T1000 (cell line): ENCODE results near the gene BRD4.

ENCODE experiments used
- DNase-seq: peaks from one replicate; lab custom pipeline; 2025; ENCODE audit warnings: mixed read lengths; lab: John Stamatoyannopoulos, UW

Gene BRD4

DNA sequence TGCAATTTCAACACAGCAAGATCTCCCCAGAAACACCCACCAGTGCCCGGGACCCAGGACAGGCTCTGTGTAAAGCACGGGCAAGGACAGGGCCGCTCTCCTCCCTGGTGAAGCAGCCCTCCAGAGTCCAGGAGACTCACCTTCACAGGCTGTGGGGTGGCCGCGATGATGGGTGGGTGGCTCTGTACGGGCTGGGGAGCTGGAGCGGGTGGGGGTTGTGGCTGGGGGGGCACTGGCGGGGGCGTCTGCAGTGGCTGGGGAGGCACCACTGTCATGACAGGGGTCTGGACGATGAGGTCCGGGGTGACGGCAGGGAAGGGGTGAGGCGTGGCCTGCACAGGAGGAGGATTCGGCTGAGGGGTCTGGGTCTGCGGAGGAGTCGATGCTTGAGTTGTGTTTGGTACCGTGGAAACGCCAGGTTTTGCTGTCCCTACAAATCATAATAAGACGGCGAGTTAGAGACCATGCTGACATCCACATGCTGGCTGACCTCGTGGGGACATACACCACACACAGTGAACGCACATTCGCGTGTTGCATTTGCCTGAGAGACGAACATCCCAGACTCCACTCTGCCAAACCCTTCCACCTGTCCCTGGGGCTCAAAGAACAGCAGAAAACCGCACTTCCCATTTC lies 67.0 kb downstream of the BRD4 start:
- no peak for DNase-seq

GRCh38 chr19:15264933-15265206 lies 67.5 kb downstream of the BRD4 start:
- no peak for DNase-seq

DNA sequence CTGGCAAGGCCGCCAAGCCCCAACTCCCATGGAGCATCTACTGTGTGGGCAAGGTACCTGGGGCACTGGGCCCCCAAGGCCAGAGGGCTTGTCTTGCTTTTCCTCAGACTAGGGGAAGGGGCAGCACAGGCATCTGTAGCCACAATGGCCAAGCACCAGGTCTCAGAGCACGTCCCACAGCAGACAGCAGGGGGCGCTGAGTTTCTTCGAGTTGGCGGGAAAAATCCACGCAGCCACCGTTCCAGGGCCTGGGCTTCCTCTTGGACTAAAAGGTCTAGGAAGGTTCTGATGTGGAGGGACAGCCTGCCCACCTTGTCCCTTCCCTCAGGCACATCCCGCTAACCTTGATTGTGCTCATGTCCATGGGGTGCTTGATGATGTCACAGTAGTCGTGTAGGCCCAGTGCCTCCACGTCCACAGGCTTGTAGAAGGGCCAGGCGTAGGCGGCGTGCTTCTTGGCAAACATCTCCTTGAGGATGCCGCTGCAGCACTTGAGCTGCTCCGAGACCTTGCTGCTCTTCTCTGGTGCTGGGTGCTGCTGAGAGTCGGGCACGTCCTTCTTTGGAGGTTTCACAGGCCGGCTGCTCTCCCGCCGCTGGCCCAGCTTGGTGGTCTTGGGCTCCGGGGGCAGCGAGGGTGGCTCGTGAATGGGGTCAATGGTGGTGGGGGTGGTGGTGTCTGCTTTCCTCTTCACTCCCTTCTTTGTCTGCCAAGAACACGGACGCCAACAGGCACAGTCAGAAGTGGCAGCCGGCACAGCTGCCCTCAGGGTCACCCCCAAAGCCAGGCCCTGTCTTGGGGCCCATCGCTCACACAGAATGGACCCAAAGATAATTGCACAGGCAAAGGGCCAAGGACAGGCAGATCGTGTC lies 68.0 kb downstream of the BRD4 start:
- DNase-seq = peak; percentile 25

- no peak for DNase-seq
These were observed 68.9 kb downstream of the BRD4 start for GRCh38 chr19:15263361-15263985.

- no peak for DNase-seq
These were observed 70.3 kb downstream of the BRD4 start for GRCh38 chr19:15262011-15262410.

DNA sequence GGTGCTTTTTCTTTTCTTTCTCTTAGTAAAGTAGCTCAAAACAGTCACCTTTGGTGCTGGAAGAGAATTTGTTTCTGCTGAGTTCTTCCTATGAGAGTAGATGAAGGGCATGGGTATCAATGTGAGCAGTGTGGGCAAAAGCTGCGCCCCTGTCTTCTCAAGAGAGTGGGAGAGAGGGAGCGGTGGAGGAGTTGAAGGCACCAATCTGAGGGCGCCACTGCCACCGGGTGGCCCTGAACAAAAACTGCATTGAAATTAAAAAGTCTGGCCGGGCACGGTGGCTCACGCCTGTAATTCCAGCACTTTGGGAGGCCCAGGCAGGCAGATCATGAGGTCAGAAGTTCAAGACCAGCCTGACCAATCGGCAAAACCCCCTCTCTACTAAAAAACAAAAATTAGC lies 71.4 kb downstream of the BRD4 start:
- DNase-seq = no peak

DNA sequence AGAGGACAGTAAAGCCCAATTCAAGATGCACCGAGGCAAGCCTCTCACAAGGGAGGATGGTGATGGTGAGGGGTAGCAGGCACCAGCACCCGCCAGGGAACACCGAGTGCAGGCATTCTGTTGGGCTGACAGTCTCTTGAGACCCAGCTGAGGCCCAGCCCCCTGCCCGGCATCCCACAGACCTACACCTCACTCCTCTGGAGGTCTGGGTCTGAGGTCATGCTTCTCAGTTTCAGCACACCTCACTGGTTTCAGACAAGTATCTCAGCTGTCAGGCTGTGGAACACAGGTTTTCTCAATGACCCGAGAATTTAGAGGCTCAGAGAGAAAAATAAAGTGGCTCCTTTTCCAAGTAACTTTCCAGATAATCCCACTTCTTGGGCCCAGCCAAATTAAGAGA lies 72.4 kb downstream of the BRD4 start:
- DNase-seq = no peak

GRCh38 chr19:15257782-15258181 lies 74.6 kb downstream of the BRD4 start:
- no peak for DNase-seq

DNA sequence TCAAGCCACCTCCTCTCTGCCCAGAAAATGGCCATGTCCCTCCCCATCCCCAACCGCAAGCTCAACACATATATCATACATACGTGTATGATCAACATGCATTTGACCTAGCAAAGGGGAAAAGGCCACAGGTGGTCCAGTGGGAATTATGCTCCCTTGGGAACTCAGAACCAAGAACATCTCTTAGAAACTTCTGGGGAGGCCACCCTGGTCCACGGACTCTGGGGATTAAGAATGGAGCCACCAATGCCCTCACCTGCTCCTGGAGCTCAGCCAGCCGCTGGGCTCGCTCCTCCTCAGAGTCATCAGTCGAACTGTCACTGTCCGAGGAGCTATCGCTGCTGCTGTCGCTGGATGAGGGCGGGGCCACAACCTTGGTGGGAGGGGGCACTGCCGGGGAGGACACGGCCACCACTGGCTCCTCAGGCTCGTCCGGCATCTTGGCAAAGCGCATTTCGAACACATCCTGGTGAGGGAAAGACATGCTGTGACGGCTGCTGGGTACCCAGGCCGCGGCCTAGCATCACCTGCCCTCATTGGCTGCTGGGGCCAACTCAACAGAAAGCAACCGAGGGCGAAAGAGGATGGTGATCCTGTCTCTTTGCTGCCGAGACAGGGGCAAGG lies 75.5 kb downstream of the BRD4 start:
- no peak for DNase-seq

GRCh38 chr19:15255359-15255990 lies 76.9 kb downstream of the BRD4 start:
- DNase-seq = no peak

DNA sequence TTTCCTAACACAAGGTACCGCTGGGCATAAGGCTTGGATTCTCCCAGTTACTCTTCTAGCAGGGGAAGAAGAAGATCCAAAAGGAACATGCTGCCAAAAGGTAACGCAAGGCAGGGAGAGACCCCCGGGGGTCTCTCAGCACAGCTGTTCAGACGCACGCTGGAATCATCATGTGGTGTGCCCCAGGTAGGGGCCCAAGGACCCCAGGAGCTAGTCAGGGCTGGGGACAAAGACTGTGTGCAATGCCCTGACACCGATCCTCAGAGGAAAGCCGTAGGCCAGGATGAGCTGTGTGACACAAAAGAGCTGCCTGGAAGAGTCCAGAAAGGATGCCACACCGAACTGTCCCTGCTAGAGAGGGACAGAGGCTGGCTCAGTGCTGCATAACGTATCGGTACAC lies 77.8 kb downstream of the BRD4 start:
- DNase-seq = no peak

DNA sequence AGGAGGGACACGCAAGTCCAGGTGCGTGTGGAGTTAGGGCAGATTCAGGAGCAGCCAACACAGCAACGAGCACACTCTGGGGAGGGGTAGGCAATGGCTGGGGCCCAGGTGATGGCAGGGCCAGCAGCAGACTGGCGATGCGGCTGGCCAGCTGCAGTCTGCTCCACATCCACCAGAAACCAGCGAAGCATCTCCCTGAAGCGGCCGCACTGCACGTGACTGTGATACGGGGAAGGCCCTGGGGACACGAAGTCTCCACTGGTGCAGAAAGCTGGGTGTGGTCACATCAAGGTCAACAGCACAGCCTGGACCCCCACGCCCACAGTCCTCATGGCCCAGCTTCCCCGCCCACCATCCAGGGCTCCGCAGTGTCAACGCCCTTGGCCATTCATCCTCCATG lies 78.8 kb downstream of the BRD4 start:
- DNase-seq = no peak

- no peak for DNase-seq
These were observed 79.3 kb downstream of the BRD4 start for GRCh38 chr19:15253061-15253460.

- DNase-seq = no peak
These were observed 79.8 kb downstream of the BRD4 start for GRCh38 chr19:15252398-15253018.

GRCh38 chr19:15251749-15252397 lies 80.5 kb downstream of the BRD4 start:
- DNase-seq = peak; percentile 65

- no peak for DNase-seq
These were observed 81.2 kb downstream of the BRD4 start for GRCh38 chr19:15251010-15251748.

DNA sequence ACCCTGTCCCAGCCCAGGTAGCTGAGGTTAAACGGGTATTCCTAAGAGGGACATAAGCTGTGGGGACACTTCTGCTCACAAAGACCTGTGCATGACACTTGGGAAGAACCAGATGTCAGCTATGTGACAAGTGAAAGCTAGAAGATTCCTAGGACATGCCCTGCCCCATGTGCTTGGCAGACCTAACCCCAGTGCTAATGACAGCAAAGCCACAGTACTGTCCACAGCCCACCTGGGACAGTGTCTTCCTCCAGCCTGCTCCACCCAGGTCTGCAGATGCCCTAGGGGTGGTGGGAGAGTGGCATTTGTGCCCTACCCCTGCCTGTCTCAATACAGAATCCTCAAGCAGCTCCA lies 81.7 kb downstream of the BRD4 start:
- DNase-seq = no peak

- DNase-seq = peak; percentile 49
These were observed 82.2 kb downstream of the BRD4 start for GRCh38 chr19:15249972-15250639.

GRCh38 chr19:15249528-15249874 lies 82.8 kb downstream of the BRD4 start:
- no peak for DNase-seq
